D341Med (cell line): ENCODE data around the gene ACOT7.
A peak's percentile ranks its signal among the peaks of the same experiment; 100 is the strongest.

ENCODE experiments used
- DNase-seq: peaks from one replicate; pipeline ENCODE4 v3.0.0; 2012; ENCODE audit warnings: low spot score

The ACOT7 gene

GRCh38 chr1:6360517-6361070 lies 33.0 kb downstream of the ACOT7 start:
- DNase-seq, result peak; percentile 18

- peak; percentile 11 for DNase-seq
Measured at GRCh38 chr1:6360117-6360496, 33.5 kb downstream of the ACOT7 start.

GRCh38 chr1:6359216-6360116 lies 34.1 kb downstream of the ACOT7 start:
- peak; percentile 24 for DNase-seq

- peak; percentile 33 for DNase-seq
Measured at GRCh38 chr1:6358757-6359201, 34.8 kb downstream of the ACOT7 start.

GRCh38 chr1:6358144-6358624 lies 35.4 kb downstream of the ACOT7 start:
- peak; percentile 7 for DNase-seq

- peak; percentile 18 for DNase-seq
Measured at GRCh38 chr1:6357243-6357936, 36.2 kb downstream of the ACOT7 start.

GRCh38 chr1:6355621-6356020 lies 37.9 kb downstream of the ACOT7 start:
- peak; percentile 12 for DNase-seq

GRCh38 chr1:6354659-6355317 lies 38.8 kb downstream of the ACOT7 start:
- DNase-seq, result no peak

GRCh38 chr1:6353955-6354658 lies 39.5 kb downstream of the ACOT7 start:
- no peak for DNase-seq

GRCh38 chr1:6353619-6353954 lies 40.0 kb downstream of the ACOT7 start:
- no peak for DNase-seq

- no peak for DNase-seq
Measured at GRCh38 chr1:6352138-6352563, 41.4 kb downstream of the ACOT7 start.

GRCh38 chr1:6351480-6352137 lies 42.0 kb downstream of the ACOT7 start:
- no peak for DNase-seq

GRCh38 chr1:6350416-6351088 lies 43.0 kb downstream of the ACOT7 start:
- no peak for DNase-seq

- no peak for DNase-seq
Measured at GRCh38 chr1:6349254-6349943, 44.2 kb downstream of the ACOT7 start.

GRCh38 chr1:6348511-6349191 lies 44.9 kb downstream of the ACOT7 start:
- DNase-seq, result no peak

GRCh38 chr1:6347641-6348487 lies 45.7 kb downstream of the ACOT7 start:
- DNase-seq, result peak; percentile 82

GRCh38 chr1:6345460-6345859 lies 48.1 kb downstream of the ACOT7 start:
- no peak for DNase-seq

GRCh38 chr1:6345009-6345408 lies 48.6 kb downstream of the ACOT7 start:
- no peak for DNase-seq
